WI38 (cell line): ENCODE results near the gene SLC5A12.

Experiments used
- H3K4me3 ChIP-seq: 2 replicates; pipeline ENCODE4 v1.5.1; 2011; ENCODE audit warnings: low read depth, mild to moderate bottlenecking, control low read depth, low read length
- CTCF ChIP-seq: IDR thresholded peaks from 2 replicates; pipeline ENCODE4 v1.5.1; 2012; ENCODE audit warnings: low read depth, mild to moderate bottlenecking, control low read depth, low read length

The SLC5A12 gene

GRCh38 chr11:26698224-26698623 lies 23.6 kb downstream of the SLC5A12 start:
- TF ChIP-seq CTCF: no peak
- H3K4me3 ChIP-seq: no peak overlapping the region

- TF ChIP-seq CTCF: no peak
- no peak overlapping the region for H3K4me3 ChIP-seq
These were observed 25.5 kb downstream of the SLC5A12 start for GRCh38 chr11:26696330-26696729.

GRCh38 chr11:26688701-26689100 lies 33.2 kb downstream of the SLC5A12 start:
- no peak for TF ChIP-seq CTCF
- H3K4me3 ChIP-seq: no peak overlapping the region

GRCh38 chr11:26687351-26687750 lies 34.5 kb downstream of the SLC5A12 start:
- no peak for TF ChIP-seq CTCF
- no peak overlapping the region for H3K4me3 ChIP-seq

- no peak overlapping the region for H3K4me3 ChIP-seq
- no peak for TF ChIP-seq CTCF
These were observed 44.3 kb downstream of the SLC5A12 start for GRCh38 chr11:26677566-26677965.

GRCh38 chr11:26676641-26677040 lies 45.2 kb downstream of the SLC5A12 start:
- H3K4me3 ChIP-seq: no peak overlapping the region
- TF ChIP-seq CTCF: no peak

GRCh38 chr11:26675233-26675928 lies 46.5 kb downstream of the SLC5A12 start:
- no peak for TF ChIP-seq CTCF

More at GRCh38 chr11:26675233-26675928, 46.5 kb downstream of the SLC5A12 start:
- no peak overlapping the region for H3K4me3 ChIP-seq
